SK-N-SH (cell line): ENCODE data around the gene SFMBT2. TPM values are rescaled to one million over a fixed set of nuclear protein-coding genes. Genes with fewer than 3 reads are reported as not detected.
A peak's percentile ranks its signal among the peaks of the same experiment; 100 is the strongest.

Source experiments
- CTCF ChIA-PET: fragments of 300-600, 350-600 bp; formaldehyde crosslinking; extraction: SDS; loops from one replicate; lab custom pipeline; 2021; lab: Yijun Ruan, JAX
- POLR2A ChIA-PET: fragments of 350-600 bp; sonication (Branson Sonifier 250); formaldehyde crosslinking; extraction: SDS; loops from one replicate; lab custom pipeline; 2020; ENCODE audit warnings: antibody characterized with exemption, inconsistent platforms; lab: Yijun Ruan, JAX
- DNase-seq: peaks from one replicate; pipeline ENCODE4 v3.0.0; 2012
- H2AFZ ChIP-seq: fragments of 200-600 bp; sonication (generic); 2 replicates; pipeline ENCODE4 v1.8.1; 2016; ENCODE audit warnings: antibody characterized with exemption, mild to moderate bottlenecking, low read depth
- H3F3A ChIP-seq: fragments of 200-600 bp; sonication (generic); replicated peaks from 2 replicates; pipeline ENCODE3; 2016; ENCODE audit warnings: antibody characterized with exemption, mild to moderate bottlenecking; ENCODE audit not compliant: insufficient read depth
- H3K27ac ChIP-seq, 2 experiments: fragments of 200-500 bp in 1 of 2; fragments of 200-600 bp in 1 of 2; sonication (Bioruptor generic) in 1 of 2; sonication (generic), shearing (Covaris generic) in 1 of 2; 2 replicates each; pipeline versions ENCODE4 v1.5.1 to v1.6.1; 2014 to 2016; ENCODE audit warnings: low read depth in 2 of 2, inconsistent platforms in 1 of 2, low read length in 1 of 2, mild to moderate bottlenecking in 1 of 2, mixed read lengths in 1 of 2
- H3K27me3 ChIP-seq: fragments of 200-600 bp; sonication (generic), shearing (Covaris generic); 2 replicates; pipeline ENCODE4 v1.6.1; 2016; ENCODE audit warnings: mixed run types; ENCODE audit not compliant: insufficient read depth
- H3K36me3 ChIP-seq, 2 experiments: fragments of 200-500 bp in 1 of 2; fragments of 200-600 bp in 1 of 2; sonication (Bioruptor generic) in 1 of 2; sonication (generic) in 1 of 2; replicated peaks in 1 of 2; 2 replicates each; pipeline versions ENCODE3 to v1.5.1; 2014 to 2016; ENCODE audit warnings: low read length in 1 of 2, mild to moderate bottlenecking in 1 of 2; ENCODE audit not compliant: insufficient read depth in 2 of 2, control insufficient read depth in 1 of 2
- H3K4me1 ChIP-seq, 2 experiments: fragments of 200-500 bp in 1 of 2; fragments of 200-600 bp in 1 of 2; sonication (Bioruptor generic) in 1 of 2; sonication (generic), shearing (Covaris generic) in 1 of 2; 2 replicates each; pipeline versions ENCODE4 v1.5.1 to v1.6.1; 2014 to 2016; ENCODE audit warnings: low read depth in 1 of 2, low read length in 1 of 2, mixed run types in 1 of 2; ENCODE audit not compliant: insufficient read depth in 2 of 2, control insufficient read depth in 1 of 2
- H3K4me2 ChIP-seq: fragments of 200-600 bp; sonication (generic), shearing (Covaris generic); 2 replicates; pipeline ENCODE4 v1.6.1; 2017; ENCODE audit warnings: mixed run types
- H3K4me3 ChIP-seq, 2 experiments: fragments of 200-500 bp in 1 of 2; fragments of 200-600 bp in 1 of 2; sonication (Bioruptor generic) in 1 of 2; sonication (generic), shearing (Covaris generic) in 1 of 2; 2 replicates each; pipeline versions ENCODE4 v1.5.1 to v1.8.1; 2014 to 2016; ENCODE audit warnings: low read depth in 2 of 2, inconsistent platforms in 1 of 2, low read length in 1 of 2, mild to moderate bottlenecking in 1 of 2, mixed read lengths in 1 of 2, moderate library complexity in 1 of 2
- H3K79me2 ChIP-seq: fragments of 200-600 bp; sonication (generic); 2 replicates; pipeline ENCODE4 v1.8.1; 2017; ENCODE audit warnings: mild to moderate bottlenecking; ENCODE audit not compliant: insufficient read depth
- H3K9ac ChIP-seq: fragments of 200-600 bp; sonication (generic); 2 replicates; pipeline ENCODE4 v1.6.1; 2017; ENCODE audit warnings: mixed run types
- H3K9me2 ChIP-seq: fragments of 200-600 bp; sonication (generic); 2 replicates; pipeline ENCODE4 v1.6.1; 2017; ENCODE audit warnings: mixed run types
- H3K9me3 ChIP-seq: fragments of 200-600 bp; sonication (generic); 2 replicates; pipeline ENCODE4 v1.6.1; 2017; ENCODE audit warnings: mixed run types, mild to moderate bottlenecking, moderate library complexity
- H4K20me1 ChIP-seq: fragments of 200-600 bp; sonication (generic); 2 replicates; pipeline ENCODE4 v1.6.1; 2017; ENCODE audit warnings: mild to moderate bottlenecking, mixed run types; ENCODE audit not compliant: insufficient read depth
- CTCF ChIP-seq: fragments of 200-600 bp; sonication (generic); IDR thresholded peaks from 2 replicates; pipeline ENCODE4 v1.6.1; 2017; ENCODE audit warnings: antibody characterized with exemption, mild to moderate bottlenecking, moderate library complexity
- EZH2phosphoT487 ChIP-seq: fragments of 200-600 bp; sonication (generic); IDR thresholded peaks from 2 replicates; pipeline ENCODE4 v1.6.1; 2017; ENCODE audit warnings: low read depth, mixed run types, mild to moderate bottlenecking, antibody characterized with exemption, moderate library complexity, borderline replicate concordance
- JUND ChIP-seq: IDR thresholded peaks from 2 replicates; pipeline ENCODE4 v1.4.0; 2012
- NFIC ChIP-seq: IDR thresholded peaks from 2 replicates; pipeline ENCODE4 v1.4.0; 2012; ENCODE audit warnings: borderline replicate concordance
- RCOR1 ChIP-seq: fragments of 150-350 bp; IDR thresholded peaks from 2 replicates; pipeline ENCODE4 v1.6.1; 2017; ENCODE audit warnings: antibody characterized with exemption, low read length
- REST ChIP-seq: IDR thresholded peaks from 2 replicates; pipeline ENCODE4 v1.6.1; 2012; ENCODE audit warnings: mild to moderate bottlenecking, low read depth, low read length, moderate library complexity
- RXRA ChIP-seq: IDR thresholded peaks from 2 replicates; pipeline ENCODE4 v1.4.0; 2012; ENCODE audit warnings: low read depth, mild to moderate bottlenecking, borderline replicate concordance
- SMC3 ChIP-seq: IDR thresholded peaks from 2 replicates; pipeline ENCODE4 v1.6.1; 2012; ENCODE audit warnings: low read depth, low read length, improper control_type of control experiment
- TAF1 ChIP-seq: IDR thresholded peaks from 2 replicates; pipeline ENCODE4 v1.6.1; 2012; ENCODE audit warnings: low read depth, mild to moderate bottlenecking, low read length, moderate library complexity, borderline replicate concordance
- YY1 ChIP-seq: IDR thresholded peaks from 2 replicates; pipeline ENCODE4 v1.4.0; 2012; ENCODE audit warnings: low read depth, mild to moderate bottlenecking
- WGBS: methylation state at CpG from one replicate; pipeline ENCODE4 v1.1.6; 2017; ENCODE audit warnings: low lambda C conversion rate; 5-methylcytosine and 5-hydroxymethylcytosine counted together
- polyA plus RNA-seq, 3 experiments: library from polyadenylated mRNA; depleted of rRNA; stranded (reverse); fragments of >200 nt; gene quantifications; 2 replicates each; pipeline ENCODE4 v1.2.3, GENCODE V29; 2012

The SFMBT2 gene
- polyA plus RNA-seq, 1 of the 3 experiments (the other 2 are of a cell fraction) = 0.20 TPM

- peak; percentile 52 for TF ChIP-seq CTCF
- no peak for TF ChIP-seq RXRA
- TF ChIP-seq REST = no peak
- TF ChIP-seq NFIC = no peak
- TF ChIP-seq YY1 = no peak
Measured at GRCh38 chr10:7408291-7409044, 2.4 kb downstream of the SFMBT2 start (continued).

GRCh38 chr10:7407368-7408290 lies 3.2 kb downstream of the SFMBT2 start:
- ChIA-PET CTCF (interaction anchor here (0.8 to 6.9 kb wide), 16 partner anchors 7 to 489 kb away, joined by 3 to 72 read pairs (median 4); no protein-coding TSS in a partner anchor), POLR2A (no interaction called here)
- Histone ChIP-seq H3K9ac (no peak overlapping the region), H3K36me3 (no peaks in the 10 kb centered on the region), H3K9me3 (no peaks in the 10 kb centered on the region), H3K4me3 (peak overlapping the region in 1 of 2 experiments; percentile 57; a peak in 1 of 4 replicates), H3F3A (no peaks in the 10 kb centered on the region), H3K9me2 (no peaks in the 10 kb centered on the region), H2AFZ (no peak overlapping the region), H4K20me1 (no peaks in the 10 kb centered on the region), H3K4me2 (peak overlapping the region; percentile 94; the same call in 1 of the 2 replicates), H3K4me1 (peaks cover 0 to 15% of the 10 kb centered on the region in 2 experiments; a peak in 1 of 4 replicates), H3K79me2 (no peaks in the 10 kb centered on the region), H3K27ac (no peak overlapping the region; a peak in 1 of 4 replicates), H3K27me3 (peaks cover 35% of the 10 kb centered on the region)
- 78% methylated on average over 75 of the region's 77 CpGs for WGBS
- DNase-seq = no peak
- TF ChIP-seq EZH2phosphoT487 (no peak), TAF1 (no peak), SMC3 (no peak), RCOR1 (no peak), NFIC (no peak), JUND (no peak)
